Motor neuron (in vitro differentiated cells): ENCODE results near the gene PGA5. TPM values are rescaled to one million over a fixed set of nuclear protein-coding genes. Genes with fewer than 3 reads are reported as not detected.
A peak's percentile ranks its signal among the peaks of the same experiment; 100 is the strongest.
"Not testable (repeated sequence)": the region's sequence is repeated elsewhere in the genome, so short reads cannot be mapped to it uniquely, and the experiment has no call there.

Source experiments
- ATAC-seq, 8 experiments: fragments of 200-7000 bp; cut with Tn5 transposase; replicated peaks in 6 of 8; 2 replicates each; pipeline ENCODE4 v1.8.0; 2021; ENCODE audit warnings: mild to moderate bottlenecking in 8 of 8, moderate library complexity in 8 of 8
- H3K27ac ChIP-seq, 2 donors: fragments of 250-450 bp; sonication (Bioruptor Pico); 2 replicates each; pipeline ENCODE4 v1.9.0; 2021; ENCODE audit warnings: antibody characterized with exemption in 2 of 2, mild to moderate bottlenecking in 2 of 2, moderate library complexity in 1 of 2
- H3K4me1 ChIP-seq, 2 donors: fragments of 250-450 bp; sonication (Bioruptor Pico); replicated peaks in 1 of 2; 2 replicates each; pipeline ENCODE4 v1.6.1; 2021; ENCODE audit warnings: antibody characterized with exemption in 2 of 2, mild to moderate bottlenecking in 2 of 2, moderate library complexity in 1 of 2
- H3K4me3 ChIP-seq, 5 donors: fragments of 250-450 bp; sonication (Bioruptor Pico); 2 replicates each; pipeline ENCODE4 v1.9.0; 2021; ENCODE audit warnings: antibody characterized with exemption in 5 of 5, mild to moderate bottlenecking in 5 of 5, moderate library complexity in 4 of 5
- WGBS, 10 experiments: fragments of 450-650 bp; shearing (Covaris generic); methylation state at CpG; one replicate each; pipeline ENCODE4 v1.0.0; 2022; 5-methylcytosine and 5-hydroxymethylcytosine counted together
- in situ Hi-C, 9 experiments: fragments of 400-800 bp; cut with MboI; loops; one replicate each; pipeline ENCODE4 v1.15.0; 2021; ENCODE audit warnings: low sequenced_read_pairs in 9 of 9, low pct_unique_long_range_greater_than_20kb in 2 of 9; ENCODE audit not compliant: unreplicated experiment in 9 of 9
- total RNA-seq, 8 experiments: library from RNA; unstranded; fragments of 300-600 nt; gene quantifications; 2 replicates each; pipeline versions ENCODE4 v1.2.3 to v1.2.4, GENCODE V29; 2022

Gene PGA5
- total RNA-seq, 8 experiments from 2014 or later = 0.22 to 1.1 (median 0.93) TPM; not detected in 4

GRCh38 chr11:61232548-61233145, 8.3 kb upstream of the PGA5 start:
- H3K4me3 ChIP-seq, in situ Hi-C loops, H3K4me1 ChIP-seq, H3K27ac ChIP-seq: not testable (repeated sequence)
- WGBS, 10 experiments = no CpG with 5 or more reads among the region's 3 CpGs
- ATAC-seq = peak in 3 of 8 experiments; percentile 18 to 78 (median 77)

- no CpG with 5 or more reads among the region's 4 CpGs for WGBS, 10 experiments
- H3K27ac ChIP-seq, ATAC-seq, H3K4me3 ChIP-seq, in situ Hi-C loops, H3K4me1 ChIP-seq: not testable (repeated sequence)
These were observed 3.8 kb upstream of the PGA5 start for GRCh38 chr11:61237130-61237529.

GRCh38 chr11:61240288-61240687, 687 bp upstream of the PGA5 start:
- ATAC-seq, H3K27ac ChIP-seq, in situ Hi-C loops, H3K4me3 ChIP-seq, H3K4me1 ChIP-seq: not testable (repeated sequence)
- no CpG with 5 or more reads among the region's 8 CpGs for WGBS, 10 experiments

GRCh38 chr11:61241526-61241925, 551 bp downstream of the PGA5 start:
- in situ Hi-C loops, H3K4me3 ChIP-seq, H3K4me1 ChIP-seq, H3K27ac ChIP-seq: not testable (repeated sequence)
- no CpG with 5 or more reads among the region's 5 CpGs for WGBS, 10 experiments
- peak in 1 of 8 experiments; percentile 4 for ATAC-seq

- H3K4me3 ChIP-seq, in situ Hi-C loops, H3K27ac ChIP-seq, H3K4me1 ChIP-seq: not testable (repeated sequence)
- WGBS, 10 experiments = no CpG with 5 or more reads among the region's 10 CpGs
- ATAC-seq = peak; percentile 41 to 96 (median 58)
These were observed 4.4 kb downstream of the PGA5 start for GRCh38 chr11:61245284-61245964.

- H3K4me3 ChIP-seq, in situ Hi-C loops, ATAC-seq, H3K27ac ChIP-seq, H3K4me1 ChIP-seq: not testable (repeated sequence)
- 50 to 92% (median 73%) methylated on average over 1 to 4 of the region's 9 CpGs; no CpG with 5 or more reads in 6 of the 10 experiments for WGBS, 10 experiments
These were observed 7.1 kb downstream of the PGA5 start for GRCh38 chr11:61248071-61248470.

GRCh38 chr11:61249201-61249600, 8.2 kb downstream of the PGA5 start:
- 80 to 100% (median 98%) methylated on average over 1 to 5 of the region's 8 CpGs; no CpG with 5 or more reads in 6 of the 10 experiments for WGBS, 10 experiments
- peak in 1 of 8 experiments; percentile 15 for ATAC-seq
- H3K4me1 ChIP-seq, H3K27ac ChIP-seq, H3K4me3 ChIP-seq, in situ Hi-C loops: not testable (repeated sequence)

GRCh38 chr11:61250796-61251765, 10.1 kb downstream of the PGA5 start:
- ATAC-seq, H3K4me3 ChIP-seq, H3K27ac ChIP-seq, H3K4me1 ChIP-seq, in situ Hi-C loops: not testable (repeated sequence)
- WGBS, 10 experiments = 59 to 97% (median 78%) methylated on average over 2 to 8 of the region's 20 CpGs; no CpG with 5 or more reads in 6 of the 10 experiments

GRCh38 chr11:61252332-61252731, 11.4 kb downstream of the PGA5 start:
- H3K4me1 ChIP-seq, H3K27ac ChIP-seq, H3K4me3 ChIP-seq, in situ Hi-C loops: not testable (repeated sequence)
- WGBS, 10 experiments = no CpG with 5 or more reads among the region's 1 CpG
- peak in 3 of 8 experiments; percentile 22 to 55 (median 52) for ATAC-seq

GRCh38 chr11:61254403-61255025, 13.5 kb downstream of the PGA5 start:
- in situ Hi-C loops = no loop called here
- no peaks in the 10 kb centered on the region for H3K4me1 ChIP-seq
- peak in 6 of 8 experiments; percentile 24 to 97 (median 73) for ATAC-seq
- no peak overlapping the region for H3K4me3 ChIP-seq
- 25 to 100% (median 56%) methylated on average over 1 to 4 of the region's 12 CpGs; no CpG with 5 or more reads in 2 of the 10 experiments for WGBS, 10 experiments
- no peak overlapping the region for H3K27ac ChIP-seq

GRCh38 chr11:61256710-61257482, 15.9 kb downstream of the PGA5 start:
- Histone ChIP-seq H3K4me1 (no peaks in the 10 kb centered on the region), H3K27ac (no peak overlapping the region), H3K4me3 (no peak overlapping the region)
- in situ Hi-C loops = no loop called here
- WGBS, 10 experiments = 60 to 100% (median 91%) methylated on average over 1 to 9 of the region's 18 CpGs; no CpG with 5 or more reads in 2 of the 10 experiments
- ATAC-seq = no peak

GRCh38 chr11:61258546-61258945, 17.6 kb downstream of the PGA5 start:
- no peaks in the 10 kb centered on the region for H3K4me1 ChIP-seq
- in situ Hi-C loops = no loop called here
- H3K4me3 ChIP-seq = no peak overlapping the region
- 80% methylated on average over 4 of the region's 9 CpGs; no CpG with 5 or more reads in 9 of the 10 experiments for WGBS, 10 experiments
- no peak for ATAC-seq
- H3K27ac ChIP-seq = no peak overlapping the region
